ENCODE data around the gene C10orf53.
"Not testable (repeated sequence)": the region's sequence is repeated elsewhere in the genome, so short reads cannot be mapped to it uniquely, and the experiment has no call there.

The C10orf53 gene

DNA sequence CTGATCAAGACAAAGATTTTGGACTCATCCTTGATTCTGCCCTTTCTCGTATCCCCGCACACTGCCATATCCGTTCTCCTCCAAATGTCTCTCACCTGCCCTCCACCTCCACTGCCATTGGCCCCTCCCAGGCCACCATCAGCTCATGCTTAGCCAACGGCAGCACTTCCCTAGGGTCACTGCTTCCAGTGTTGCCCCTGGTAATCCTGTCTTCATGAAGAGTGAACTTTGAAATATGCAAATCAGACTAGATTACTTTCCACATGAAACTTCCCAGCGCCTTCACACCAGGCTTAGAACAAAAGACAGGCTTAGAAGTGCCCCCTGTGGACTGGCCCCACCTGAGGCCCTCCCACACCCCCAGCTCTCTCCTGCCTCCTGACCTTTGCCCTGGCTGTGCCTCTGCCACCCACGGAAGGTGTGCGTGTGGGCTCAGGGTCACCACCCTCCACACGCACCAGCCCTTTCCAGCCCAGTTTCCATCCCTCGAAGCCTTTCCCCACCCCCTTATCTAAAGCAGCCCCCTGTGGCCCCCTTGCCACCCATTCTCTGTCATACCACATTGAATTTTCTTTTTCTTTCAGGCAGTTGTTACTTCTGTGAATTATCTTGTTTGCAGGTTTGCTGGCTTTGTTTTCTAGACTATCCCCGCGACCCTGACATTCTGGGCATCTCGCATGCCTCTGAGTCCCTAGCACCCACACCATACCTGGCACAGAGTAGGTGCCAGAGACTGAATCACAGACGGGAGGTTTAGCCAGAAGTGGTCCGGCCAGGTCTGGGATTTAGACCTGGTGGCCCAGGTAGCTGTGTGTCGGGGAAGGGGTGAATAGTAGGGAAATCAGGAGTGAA is 26.8 kb upstream of the C10orf53 start:
- no peak for DNase-seq (ENCODE audit: low read depth in 2 of 2, low spot score in 1 of 2)

DNA sequence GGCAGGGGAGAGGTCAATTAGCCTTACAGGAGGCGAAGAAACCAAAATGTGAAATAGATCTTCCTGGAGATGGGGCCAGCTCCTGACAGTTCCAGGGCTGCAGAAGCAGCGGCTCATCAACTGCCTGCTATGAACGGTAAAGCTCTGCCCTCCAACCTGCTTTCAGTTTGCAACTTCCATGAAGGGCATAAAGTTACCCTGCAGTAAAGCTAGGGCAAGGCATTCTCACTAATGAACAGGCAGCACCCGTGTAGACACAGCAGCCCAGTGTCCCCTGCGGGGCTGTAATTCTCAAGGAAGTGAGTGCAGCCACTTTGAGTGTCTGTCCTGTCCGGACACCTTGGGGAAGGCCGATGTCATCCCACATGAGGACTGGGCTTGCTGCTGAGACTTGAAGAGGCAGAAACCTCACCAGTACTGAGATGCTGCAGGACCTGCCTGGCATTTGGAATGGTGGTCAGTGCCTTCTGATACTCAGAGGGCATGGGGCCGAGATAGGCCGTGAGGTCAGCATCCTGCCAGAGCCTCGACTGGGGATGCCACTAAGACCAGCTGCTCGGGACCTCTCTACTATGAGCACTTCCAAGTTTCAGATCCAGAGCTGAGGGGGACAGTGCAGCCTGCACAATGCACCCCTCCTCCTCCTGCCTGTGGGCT is 26.1 kb upstream of the C10orf53 start:
- DNase-seq (ENCODE audit: low read depth in 2 of 2, low spot score in 1 of 2) = no peak

- no peak for DNase-seq (ENCODE audit: low read depth in 2 of 2, low spot score in 1 of 2)
Measured at GRCh38 chr10:49654036-49654693, 25.3 kb upstream of the C10orf53 start.

DNA sequence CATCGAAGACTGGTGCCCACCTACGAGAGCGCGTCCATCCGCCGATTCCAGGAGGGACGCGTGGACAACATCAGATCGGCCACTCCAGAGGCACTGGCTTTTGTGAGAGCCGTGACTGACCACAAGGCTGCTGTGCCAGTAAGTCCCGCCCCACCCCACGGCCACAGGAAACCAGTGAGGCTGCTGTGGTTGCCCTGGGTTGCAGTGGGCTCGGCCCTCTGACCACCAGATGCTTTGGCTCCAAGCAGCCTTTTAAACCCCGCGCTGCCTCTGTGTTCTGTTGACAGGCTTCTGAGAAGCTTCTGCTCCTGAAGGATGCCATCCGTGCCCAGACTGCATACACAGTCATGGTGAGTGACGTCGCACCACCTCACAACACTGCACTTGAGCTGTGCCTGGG is 24.4 kb upstream of the C10orf53 start:
- no peak for DNase-seq (ENCODE audit: low read depth in 2 of 2, low spot score in 1 of 2)

GRCh38 chr10:49656845-49657493 is 22.5 kb upstream of the C10orf53 start:
- no peak for DNase-seq (ENCODE audit: low read depth in 2 of 2, low spot score in 1 of 2)

GRCh38 chr10:49657606-49658005 is 21.8 kb upstream of the C10orf53 start:
- DNase-seq (ENCODE audit: low read depth in 2 of 2, low spot score in 1 of 2) = no peak

DNA sequence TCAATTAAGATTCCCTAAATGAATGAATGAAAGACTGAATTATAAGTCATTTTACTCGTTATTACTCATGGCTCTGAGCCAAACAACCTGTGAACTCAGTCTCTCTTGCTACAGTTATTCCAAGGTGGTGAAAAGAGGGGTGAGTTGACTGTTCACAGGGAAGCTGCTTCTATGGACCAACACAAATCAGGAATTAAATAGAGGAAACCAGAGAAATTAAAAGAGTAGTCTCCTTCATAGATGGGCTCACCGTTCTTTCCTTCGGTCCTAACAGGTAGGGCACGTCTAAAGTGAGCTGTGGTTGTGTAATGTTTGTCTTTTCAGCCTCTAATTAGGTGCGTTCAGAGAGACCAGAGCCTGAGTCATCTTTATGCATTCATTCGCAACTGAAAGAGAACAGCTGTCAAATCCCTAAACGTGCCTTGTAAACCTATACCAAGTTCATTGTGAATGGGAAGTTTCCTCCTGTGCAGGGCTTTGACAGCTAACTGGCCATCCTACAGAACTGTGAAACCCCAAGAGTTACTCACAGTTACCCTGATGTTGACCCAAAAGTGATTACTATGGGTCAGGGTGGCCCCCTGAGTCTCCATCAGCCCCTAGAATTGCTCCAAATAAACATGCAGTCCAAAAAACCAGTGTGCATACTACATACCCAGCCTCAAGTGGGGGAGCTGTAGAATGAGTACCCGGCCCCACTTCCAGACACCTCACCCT is 18.2 kb upstream of the C10orf53 start:
- DNase-seq (ENCODE audit: low read depth in 2 of 2, low spot score in 1 of 2) = no peak

GRCh38 chr10:49662169-49662830 is 17.2 kb upstream of the C10orf53 start:
- no peak for DNase-seq (ENCODE audit: low read depth in 2 of 2, low spot score in 1 of 2)

- DNase-seq (ENCODE audit: low read depth in 2 of 2, low spot score in 1 of 2) = no peak
Measured at GRCh38 chr10:49663596-49663995, 15.9 kb upstream of the C10orf53 start.

GRCh38 chr10:49664006-49664841 is 15.2 kb upstream of the C10orf53 start:
- DNase-seq (ENCODE audit: low read depth in 2 of 2, low spot score in 1 of 2) = no peak

DNA sequence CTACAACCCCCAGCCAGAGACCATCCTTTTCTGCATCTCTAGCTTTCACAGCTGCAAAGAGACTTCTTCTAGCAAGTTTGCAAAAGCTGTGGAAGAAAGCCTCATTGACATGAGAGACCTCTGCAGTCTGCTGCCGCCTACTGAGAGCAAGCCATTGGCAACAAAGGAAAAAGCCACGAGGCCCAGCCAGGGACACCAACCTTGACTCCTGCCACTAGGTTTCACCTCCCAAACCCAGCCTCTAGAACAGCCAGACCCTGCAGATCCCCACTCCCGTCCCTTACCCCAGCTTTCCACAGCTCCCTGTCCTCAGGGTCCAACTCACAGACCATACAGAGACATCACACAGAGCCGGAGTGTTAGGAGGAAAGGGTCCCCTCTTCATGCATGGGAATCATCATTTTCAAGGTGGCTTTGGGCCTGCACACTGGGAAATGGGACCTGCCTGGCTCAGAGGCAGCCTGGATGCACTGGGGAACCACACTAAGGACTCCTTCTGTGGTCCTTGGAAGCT is 14.6 kb upstream of the C10orf53 start:
- DNase-seq (ENCODE audit: low read depth in 2 of 2, low spot score in 1 of 2) = no peak

- DNase-seq (ENCODE audit: low read depth in 2 of 2, low spot score in 1 of 2) = no peak
Measured at GRCh38 chr10:49666054-49666615, 13.3 kb upstream of the C10orf53 start.

GRCh38 chr10:49666685-49667084 is 12.8 kb upstream of the C10orf53 start:
- DNase-seq (ENCODE audit: low read depth in 2 of 2, low spot score in 1 of 2) = no peak

DNA sequence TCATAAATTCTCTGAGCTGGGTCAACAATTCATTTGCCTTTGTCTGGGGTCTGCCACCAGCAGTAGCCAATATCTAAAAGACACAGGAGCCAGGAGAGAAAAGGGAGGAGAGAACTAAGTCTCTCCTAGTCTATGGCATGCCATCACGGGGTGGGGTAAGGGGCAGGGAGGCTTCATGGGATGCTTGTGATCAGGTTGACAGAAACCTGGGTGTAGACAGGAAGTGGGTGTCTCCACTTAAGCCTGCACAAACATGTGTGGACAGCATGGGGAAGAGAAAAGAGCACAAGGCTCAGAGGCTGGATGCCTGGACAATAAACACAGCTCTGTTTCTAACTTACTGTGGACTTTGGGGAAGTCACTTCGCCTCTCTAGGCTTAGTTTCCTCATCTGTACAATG is 11.5 kb upstream of the C10orf53 start:
- DNase-seq (ENCODE audit: low read depth in 2 of 2, low spot score in 1 of 2) = no peak

GRCh38 chr10:49668684-49669083 is 10.8 kb upstream of the C10orf53 start:
- DNase-seq (ENCODE audit: low read depth in 2 of 2, low spot score in 1 of 2) = no peak

DNA sequence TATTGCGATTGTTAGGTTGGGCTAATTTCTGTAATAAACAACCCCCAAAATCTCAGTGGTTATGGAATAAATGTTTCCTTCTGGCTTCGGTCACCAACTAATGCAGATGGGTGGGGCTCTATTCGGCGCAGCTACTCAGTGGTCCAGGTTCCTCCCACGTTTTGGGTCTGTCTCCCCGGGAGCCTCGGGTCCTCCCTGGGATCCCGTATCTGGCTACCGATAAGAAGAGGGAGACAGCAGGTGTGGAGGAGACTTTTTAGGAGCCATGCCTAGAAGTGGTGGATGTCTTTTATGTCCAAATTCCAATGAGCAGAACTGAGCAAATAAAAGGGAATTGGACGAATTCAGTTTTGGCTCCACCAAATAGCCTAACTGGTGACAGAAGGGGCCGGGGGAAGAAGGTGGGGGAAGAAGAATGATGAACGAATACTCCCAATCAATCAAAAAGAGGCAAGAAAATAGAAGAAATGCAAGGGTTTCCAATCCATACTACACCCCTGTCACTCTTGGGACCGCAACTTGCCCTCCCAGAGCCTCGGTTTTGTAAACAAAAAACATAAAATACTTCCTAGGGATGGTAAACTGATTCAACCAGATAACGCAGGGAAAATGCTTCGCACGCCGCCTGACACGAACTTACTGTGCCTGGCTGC is 498 bp upstream of the C10orf53 start:
- no peak for DNase-seq (ENCODE audit: low read depth in 2 of 2, low spot score in 1 of 2)

GRCh38 chr10:49682449-49682848 is 3.0 kb downstream of the C10orf53 start:
- DNase-seq (ENCODE audit: low read depth in 2 of 2, low spot score in 1 of 2) = not testable (repeated sequence)

- DNase-seq (ENCODE audit: low read depth in 2 of 2, low spot score in 1 of 2) = no peak
Measured at GRCh38 chr10:49682879-49683278, 3.4 kb downstream of the C10orf53 start.

Data from stimulated activated CD8-positive, alpha-beta memory T cell treated with anti-CD3 and anti-CD28 coated beads, Interleukin-4, amount 100 ng/mL, for 4 hours (primary cell).